ENCODE measurements around the gene ITPA.
"Not testable (repeated sequence)": the region's sequence is repeated elsewhere in the genome, so short reads cannot be mapped to it uniquely, and the experiment has no call there.

Gene ITPA

DNA sequence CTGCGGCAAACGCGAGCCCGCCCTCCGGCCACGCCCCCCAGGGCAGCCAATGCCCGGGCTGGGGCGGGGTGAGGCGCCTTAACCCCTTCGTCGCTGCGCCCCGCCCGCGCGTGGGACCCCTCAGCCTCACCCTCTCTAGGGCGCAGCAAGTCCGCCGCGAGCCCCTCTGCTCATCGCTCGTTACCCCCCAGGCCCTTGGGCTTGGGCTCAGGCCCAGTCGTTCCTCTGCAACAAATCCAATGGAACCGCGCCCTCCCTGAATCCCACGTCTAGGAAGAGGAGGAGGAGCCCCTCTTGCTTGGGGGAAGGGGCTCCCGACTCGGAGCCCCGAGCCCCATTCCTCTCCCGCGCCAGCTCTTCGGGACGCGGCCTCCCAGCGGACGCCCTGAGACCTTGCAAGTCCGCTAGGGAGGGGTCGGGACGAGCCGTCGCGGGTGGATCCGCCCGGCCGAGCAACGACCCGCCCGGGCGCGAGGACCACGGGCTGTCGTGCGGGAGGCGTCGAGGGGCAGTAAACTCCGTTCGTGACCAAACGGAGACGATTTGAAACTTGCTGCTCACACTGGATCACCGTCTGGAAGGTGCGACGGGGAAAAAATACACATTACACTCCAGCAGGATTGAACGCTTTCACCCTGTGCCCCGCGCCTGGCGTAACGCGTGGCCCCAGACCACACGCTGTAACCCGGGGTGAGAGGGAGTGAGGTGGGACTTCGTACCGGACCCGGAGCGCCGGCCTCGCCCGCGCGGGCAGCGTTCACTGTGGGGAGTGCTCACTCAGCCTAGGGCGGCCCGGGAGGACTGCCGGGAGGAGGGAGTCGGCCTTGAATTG is 35.5 kb upstream of the ITPA start:
- DNase-seq: peak; percentile 32

GRCh38 chr20:3174442-3175261 is 34.6 kb upstream of the ITPA start:
- no peak for DNase-seq

- DNase-seq: no peak
Observed at GRCh38 chr20:3175270-3175669, 34.0 kb upstream of the ITPA start.

- no peak for DNase-seq
Observed at GRCh38 chr20:3177746-3178485, 31.4 kb upstream of the ITPA start.

GRCh38 chr20:3180319-3180718 is 29.0 kb upstream of the ITPA start:
- DNase-seq: no peak

DNA sequence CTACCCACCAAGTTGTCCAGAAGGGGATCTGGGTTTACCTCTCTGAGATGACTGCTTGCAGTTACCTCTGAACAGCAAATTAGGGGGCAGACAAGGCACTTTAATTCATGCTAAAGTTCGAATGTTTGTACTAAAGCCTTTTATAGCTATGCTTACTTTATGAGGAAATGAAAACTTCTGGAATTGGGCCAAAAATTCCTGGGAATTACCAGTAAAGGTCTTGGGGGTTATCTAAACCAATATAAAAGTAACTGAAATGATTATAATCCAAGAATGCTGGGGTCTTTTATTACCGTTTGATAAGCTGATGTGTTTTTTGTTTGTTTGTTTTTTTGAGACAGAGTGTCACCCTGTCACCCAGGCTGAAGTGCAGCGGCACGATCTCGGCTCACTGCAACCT is 28.0 kb upstream of the ITPA start:
- no peak for DNase-seq

GRCh38 chr20:3182429-3182828 is 26.9 kb upstream of the ITPA start:
- DNase-seq: not testable (repeated sequence)

GRCh38 chr20:3183896-3184612 is 25.2 kb upstream of the ITPA start:
- no peak for DNase-seq

DNA sequence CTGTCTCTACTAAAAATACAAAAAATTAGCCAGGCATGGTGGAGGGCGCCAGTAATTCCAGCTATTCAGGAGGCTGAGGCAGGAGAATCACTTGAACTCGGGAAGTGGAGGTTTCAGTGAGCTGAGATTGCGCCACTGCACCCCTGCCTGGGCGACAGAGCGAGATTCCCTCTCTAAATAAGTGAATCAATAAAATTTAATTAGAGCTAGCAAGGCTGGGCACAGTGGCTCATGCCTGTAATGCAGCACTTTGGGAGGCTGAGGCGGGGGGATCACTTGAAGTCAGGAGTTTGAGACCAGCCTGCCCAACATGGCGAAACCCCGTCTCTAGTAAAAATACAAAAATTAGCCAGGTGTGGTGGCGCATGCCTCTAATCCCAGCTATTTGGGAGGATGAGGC is 21.4 kb upstream of the ITPA start:
- not testable (repeated sequence) for DNase-seq

DNA sequence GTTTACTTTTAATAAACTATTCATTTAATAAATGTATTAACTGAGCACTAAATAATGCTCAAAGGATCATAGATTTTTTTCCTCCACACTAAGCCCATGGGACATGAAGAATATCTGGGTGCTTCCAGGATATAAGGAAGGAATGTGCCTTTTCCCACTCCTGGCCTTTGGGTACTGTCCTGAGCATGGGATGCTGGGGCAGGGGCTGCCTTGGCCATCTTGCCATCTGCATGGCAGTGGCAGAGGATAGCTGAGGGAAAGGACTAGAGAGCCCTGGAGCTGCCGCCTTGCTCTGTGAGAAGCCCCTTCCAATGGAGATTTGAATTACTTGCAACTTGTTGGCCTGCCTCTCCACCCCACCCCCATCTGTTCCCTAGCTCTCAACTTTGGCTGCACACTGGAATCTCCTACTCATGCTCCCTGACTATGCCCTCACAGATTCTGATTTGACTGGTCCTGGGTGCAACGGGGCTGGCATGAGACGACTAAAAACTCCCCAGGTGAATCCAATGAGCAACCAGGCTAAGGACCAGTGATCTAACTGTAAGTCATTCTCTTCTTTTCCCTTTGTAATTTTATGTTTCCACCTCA is 20.4 kb upstream of the ITPA start:
- no peak for DNase-seq

DNA sequence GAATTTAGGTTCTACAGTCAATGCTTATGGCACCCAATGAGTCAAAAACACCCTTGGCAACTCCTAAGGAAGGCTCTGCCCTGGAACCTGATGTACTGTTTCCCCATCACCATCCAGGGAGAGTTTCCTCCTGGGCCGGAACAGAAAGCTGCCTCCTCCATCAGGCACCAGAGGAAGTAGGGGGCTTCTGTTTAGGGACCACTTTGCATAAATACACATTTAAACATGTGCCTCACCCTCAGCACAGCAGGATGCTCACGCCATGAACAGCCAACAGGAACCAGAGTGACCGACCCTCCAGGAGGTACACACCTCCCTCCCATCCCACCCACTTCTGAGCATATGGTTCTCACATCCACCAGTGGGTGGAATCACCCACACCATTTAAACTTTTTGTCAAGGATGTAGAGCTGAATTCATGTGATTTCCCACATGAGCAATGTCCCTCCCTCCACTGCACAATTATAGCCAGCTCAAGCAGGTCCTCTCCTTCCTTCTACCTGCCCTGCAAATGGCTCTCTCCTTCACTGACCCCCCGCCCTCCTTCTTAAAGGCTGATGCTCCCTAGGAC is 19.7 kb upstream of the ITPA start:
- DNase-seq: no peak

DNA sequence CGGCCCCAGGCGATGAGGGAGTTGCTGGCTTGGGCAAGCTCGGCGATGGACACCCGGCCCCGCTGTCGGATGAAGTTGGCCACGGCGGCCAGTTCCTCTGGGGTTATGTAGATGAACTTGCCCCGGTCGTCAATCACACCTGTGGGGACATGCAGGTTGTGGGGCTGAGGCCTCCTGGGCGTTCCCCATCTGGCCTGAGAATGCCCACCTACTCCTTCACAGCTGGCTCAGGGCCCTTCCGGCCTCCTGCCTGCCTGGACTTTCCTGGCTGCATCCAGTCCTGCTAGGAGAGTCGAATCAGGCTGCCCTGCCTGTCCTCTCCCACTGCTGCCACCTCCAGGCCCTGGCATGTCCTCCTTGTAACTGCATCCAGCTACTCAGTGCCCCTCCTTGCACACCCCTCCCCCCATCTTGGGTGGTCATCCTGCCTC is 18.6 kb upstream of the ITPA start:
- no peak for DNase-seq

GRCh38 chr20:3192226-3193015 is 16.9 kb upstream of the ITPA start:
- DNase-seq: no peak

- DNase-seq: no peak
Observed at GRCh38 chr20:3193806-3194616, 15.3 kb upstream of the ITPA start.

GRCh38 chr20:3194617-3195280 is 14.5 kb upstream of the ITPA start:
- no peak for DNase-seq

GRCh38 chr20:3195590-3196237 is 13.6 kb upstream of the ITPA start:
- DNase-seq: no peak

DNA sequence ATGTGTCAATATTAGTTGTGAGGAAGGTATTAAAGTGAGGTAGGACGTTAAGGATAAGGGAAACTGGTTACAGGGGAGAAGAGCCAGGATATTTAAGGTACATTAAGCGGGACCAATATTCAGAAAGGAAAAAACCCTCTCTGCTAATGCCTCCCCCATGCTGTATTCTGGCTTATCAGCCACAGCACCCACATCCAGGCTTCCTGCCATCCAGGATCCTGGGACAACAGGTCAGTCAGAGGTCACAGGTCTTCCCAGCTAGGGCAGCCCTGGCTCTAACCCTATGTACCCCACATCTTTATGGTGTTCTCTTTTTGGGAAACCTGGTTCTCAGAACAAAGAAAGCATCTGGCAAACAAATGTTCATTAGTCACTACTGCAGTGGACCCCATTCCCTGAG is 10.1 kb upstream of the ITPA start:
- no peak for DNase-seq

DNA sequence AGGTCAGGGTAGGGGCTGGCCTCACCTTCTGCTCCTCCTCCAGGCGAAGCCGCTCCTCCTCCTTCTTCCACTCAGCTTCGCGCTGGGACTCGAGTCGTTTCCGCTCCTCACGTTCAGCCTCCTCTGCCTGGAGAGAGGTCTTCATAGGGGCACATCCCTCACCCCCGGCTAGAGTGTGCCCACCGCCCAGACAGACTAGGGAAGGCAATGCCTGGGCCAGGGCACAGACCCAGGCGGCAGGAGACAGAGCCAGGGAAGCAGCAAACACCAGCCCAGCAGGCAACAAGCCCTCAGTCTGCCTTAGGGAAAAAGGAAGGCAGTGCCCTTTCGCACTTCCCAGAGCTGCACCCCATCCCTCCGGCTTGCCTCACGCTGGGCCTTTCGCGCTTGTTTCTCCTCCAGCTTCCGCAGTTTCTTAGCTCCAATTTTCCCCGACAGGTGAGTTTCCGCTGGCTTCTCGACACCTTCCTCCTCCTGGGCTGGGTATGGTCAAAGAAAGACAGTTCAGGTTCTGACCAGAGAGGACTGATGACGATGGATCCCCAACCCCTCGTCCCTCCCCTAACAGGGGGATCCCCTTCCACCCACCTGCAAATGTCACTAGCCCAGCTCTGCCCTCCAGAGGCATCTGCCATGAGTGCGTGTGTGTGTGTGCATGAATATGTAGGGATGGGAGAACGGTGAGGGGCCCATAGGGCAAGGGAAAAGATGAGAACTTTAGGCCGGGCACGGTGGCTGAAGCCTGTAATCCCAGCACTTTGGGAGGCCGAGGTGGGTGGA is 9.1 kb upstream of the ITPA start:
- no peak for DNase-seq

Measured in cortex of kidney (tissue), 1 donor.